GM23338 (cell line): ENCODE measurements around the gene LMAN1L. TPM values are rescaled to one million over a fixed set of nuclear protein-coding genes. Genes with fewer than 3 reads are reported as not detected.

Experiments
- ATAC-seq: fragments of 200-7000 bp; cut with Tn5 transposase; 3 replicates; pipeline ENCODE4 v1.9.1; 2020
- DNase-seq: peaks from one replicate; pipeline ENCODE4 v3.0.0-alpha.2; 2015; ENCODE audit warnings: low spot score
- H2AFZ ChIP-seq: fragments of 200-600 bp; sonication (generic); 2 replicates; pipeline ENCODE4 v1.8.0; 2016; ENCODE audit warnings: antibody characterized with exemption, mild to moderate bottlenecking, moderate library complexity
- H3F3A ChIP-seq: fragments of 200-600 bp; sonication (generic); replicated peaks from 2 replicates; pipeline ENCODE4 v1.8.0; 2017; ENCODE audit warnings: antibody characterized with exemption, mixed run types, low read depth
- H3K27ac ChIP-seq: fragments of 200-600 bp; sonication (generic); 2 replicates; pipeline ENCODE4 v1.6.1; 2016; ENCODE audit warnings: low read depth
- H3K27me3 ChIP-seq: fragments of 200-600 bp; sonication (generic); 2 replicates; pipeline ENCODE4 v1.8.0; 2016; ENCODE audit warnings: mild to moderate bottlenecking, mixed run types, moderate library complexity; ENCODE audit not compliant: insufficient read depth
- H3K36me3 ChIP-seq: fragments of 200-600 bp; sonication (generic); 2 replicates; pipeline ENCODE4 v1.8.0; 2016; ENCODE audit warnings: mild to moderate bottlenecking; ENCODE audit not compliant: insufficient read depth
- H3K4me1 ChIP-seq: fragments of 200-600 bp; sonication (generic); 2 replicates; pipeline ENCODE4 v1.8.0; 2016; ENCODE audit warnings: mild to moderate bottlenecking, moderate library complexity; ENCODE audit not compliant: insufficient read depth
- H3K4me2 ChIP-seq: fragments of 200-600 bp; sonication (generic); 2 replicates; pipeline ENCODE4 v1.7.1; 2017; ENCODE audit warnings: mixed run types
- H3K4me3 ChIP-seq: fragments of 200-600 bp; sonication (generic); 2 replicates; pipeline ENCODE4 v1.6.1; 2016; ENCODE audit warnings: mixed run types
- H3K79me2 ChIP-seq: fragments of 200-600 bp; sonication (generic); replicated peaks from 2 replicates; pipeline ENCODE4 v1.8.0; 2017; ENCODE audit warnings: mild to moderate bottlenecking; ENCODE audit not compliant: insufficient read depth
- H3K9me2 ChIP-seq: fragments of 200-600 bp; sonication (generic); 2 replicates; pipeline ENCODE4 v1.8.0; 2017; ENCODE audit not compliant: insufficient read depth
- H4K20me1 ChIP-seq: fragments of 200-600 bp; sonication (generic); replicated peaks from 2 replicates; pipeline ENCODE4 v1.8.0; 2017; ENCODE audit warnings: mild to moderate bottlenecking; ENCODE audit not compliant: insufficient read depth
- H3K27ac Mint-ChIP-seq: 2 replicates; pipeline ENCODE4 v1.8.0; 2020; ENCODE audit warnings: inconsistent platforms, mild to moderate bottlenecking, moderate library complexity, mixed read lengths
- H3K27me3 Mint-ChIP-seq: 3 replicates; pipeline ENCODE4 v1.8.0; 2022; ENCODE audit warnings: low read depth, mild to moderate bottlenecking, moderate library complexity, mixed read lengths, inconsistent platforms; ENCODE audit not compliant: insufficient read depth, poor library complexity
- H3K36me3 Mint-ChIP-seq: 3 replicates; pipeline ENCODE4 v1.8.0; 2021; ENCODE audit warnings: low read depth, mild to moderate bottlenecking, inconsistent platforms, moderate library complexity, mixed read lengths
- H3K4me1 Mint-ChIP-seq: 3 replicates; pipeline ENCODE4 v1.8.0; 2020; ENCODE audit warnings: mild to moderate bottlenecking, inconsistent platforms, mixed read lengths
- H3K4me3 Mint-ChIP-seq: 3 replicates; pipeline ENCODE4 v1.8.0; 2021; ENCODE audit warnings: moderate library complexity, mild to moderate bottlenecking, inconsistent platforms, mixed read lengths
- H3K9me3 Mint-ChIP-seq: 3 replicates; pipeline ENCODE4 v1.8.0; 2020; ENCODE audit warnings: moderate library complexity, mild to moderate bottlenecking, inconsistent platforms, mixed read lengths
- CREB1 ChIP-seq: fragments of 250-450 bp; sonication (Bioruptor Pico); IDR thresholded peaks from 2 replicates; pipeline ENCODE4 v1.5.0; 2020; ENCODE audit warnings: low read depth, mild to moderate bottlenecking, moderate library complexity
- EZH2 ChIP-seq: fragments of 200-600 bp; sonication (generic); IDR thresholded peaks from one replicate; pipeline ENCODE4 v1.8.0; 2017; ENCODE audit warnings: antibody characterized with exemption, mild to moderate bottlenecking, low read depth; ENCODE audit not compliant: unreplicated experiment
- EZH2phosphoT487 ChIP-seq: fragments of 200-600 bp; sonication (generic); IDR thresholded peaks from one replicate; pipeline ENCODE4 v1.8.1; 2018; ENCODE audit warnings: antibody characterized with exemption; ENCODE audit not compliant: unreplicated experiment
- JUNB ChIP-seq: IDR thresholded peaks from one replicate; pipeline ENCODE4 v1.6.1; 2016; ENCODE audit warnings: antibody characterized with exemption; ENCODE audit not compliant: unreplicated experiment
- NANOG ChIP-seq: IDR thresholded peaks from 2 replicates; pipeline ENCODE4 v1.6.1; 2016; ENCODE audit warnings: antibody characterized with exemption, borderline replicate concordance
- POLR2AphosphoS5 ChIP-seq: IDR thresholded peaks from 2 replicates; pipeline ENCODE4 v1.6.1; 2016; ENCODE audit warnings: antibody characterized with exemption, low read depth
- STAT1 ChIP-seq: IDR thresholded peaks from one replicate; pipeline ENCODE4 v1.6.1; 2016; ENCODE audit warnings: antibody characterized with exemption; ENCODE audit not compliant: unreplicated experiment
- ZNF114 ChIP-seq: fragments of 250-450 bp; sonication (Bioruptor Pico); IDR thresholded peaks from 2 replicates; pipeline ENCODE4 v1.5.0; 2020; ENCODE audit warnings: mild to moderate bottlenecking, moderate library complexity
- ZNF331 ChIP-seq: fragments of 250-450 bp; sonication (Bioruptor Pico); IDR thresholded peaks from 2 replicates; pipeline ENCODE4 v1.5.0; 2020; ENCODE audit warnings: low read depth, mild to moderate bottlenecking, moderate library complexity
- polyA plus RNA-seq: library from polyadenylated mRNA; unstranded; fragments of >200 nt; fragmentation: Nextera tagmentation; extraction: Ambion mirVana; gene quantifications from 2 replicates; pipeline ENCODE4 v1.2.1, GENCODE V29; 2016
- total RNA-seq: library from RNA; depleted of rRNA; stranded (reverse); fragments of >200 nt; shearing (Covaris generic); gene quantifications from 2 replicates; pipeline ENCODE4 v1.2.3, GENCODE V29; 2014
- TF ChIP-seq, protein P1 (sequence below): IDR thresholded peaks from 2 replicates; pipeline ENCODE4 v1.6.1; 2016; ENCODE audit warnings: antibody characterized with exemption
- TF ChIP-seq, protein P2 (sequence below): IDR thresholded peaks from one replicate; pipeline ENCODE4 v1.6.1; 2018; ENCODE audit warnings: antibody characterized with exemption; ENCODE audit not compliant: unreplicated experiment
- TF ChIP-seq, protein P3 (sequence below), 2 experiments: fragments of 200-600 bp in 1 of 2; sonication (generic) in 1 of 2; conservative IDR thresholded peaks; 2 replicates each; pipeline versions ENCODE4 v1.5.1 to v1.6.1; 2016 to 2017; ENCODE audit warnings: antibody characterized with exemption in 2 of 2, low read depth in 2 of 2, mild to moderate bottlenecking in 2 of 2, moderate library complexity in 1 of 2

LMAN1L gene
- total and polyA plus RNA-seq, 2 experiments from 2014 or later, result not detected

DNA sequence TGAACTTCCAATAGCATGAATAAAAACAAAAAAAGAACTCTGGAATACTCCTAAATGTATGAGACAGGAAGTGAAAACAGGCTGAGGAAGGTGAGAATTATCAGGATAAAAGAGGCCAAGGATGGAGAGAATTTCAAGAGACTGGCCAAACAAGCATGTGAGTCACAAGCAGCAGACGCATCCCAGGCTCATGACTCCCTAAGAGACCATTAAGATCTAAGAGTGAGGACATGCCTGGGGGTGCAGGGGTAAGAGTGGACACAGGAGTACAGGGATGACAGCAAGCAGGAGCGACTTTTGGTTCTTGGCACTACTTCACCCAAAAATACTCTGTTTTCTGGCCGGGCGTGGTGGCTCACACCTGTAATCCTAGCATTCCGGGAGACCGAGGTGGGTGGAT is 53.5 kb downstream of the LMAN1L start (continued):
- TF ChIP-seq, protein P1, sequence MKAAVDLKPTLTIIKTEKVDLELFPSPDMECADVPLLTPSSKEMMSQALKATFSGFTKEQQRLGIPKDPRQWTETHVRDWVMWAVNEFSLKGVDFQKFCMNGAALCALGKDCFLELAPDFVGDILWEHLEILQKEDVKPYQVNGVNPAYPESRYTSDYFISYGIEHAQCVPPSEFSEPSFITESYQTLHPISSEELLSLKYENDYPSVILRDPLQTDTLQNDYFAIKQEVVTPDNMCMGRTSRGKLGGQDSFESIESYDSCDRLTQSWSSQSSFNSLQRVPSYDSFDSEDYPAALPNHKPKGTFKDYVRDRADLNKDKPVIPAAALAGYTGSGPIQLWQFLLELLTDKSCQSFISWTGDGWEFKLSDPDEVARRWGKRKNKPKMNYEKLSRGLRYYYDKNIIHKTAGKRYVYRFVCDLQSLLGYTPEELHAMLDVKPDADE, result no peak
- TF ChIP-seq NANOG, result no peak
- TF ChIP-seq EZH2phosphoT487, result no peak
- no peak for TF ChIP-seq ZNF114 (CRISPR knock-in tag)
- TF ChIP-seq ZNF331 (CRISPR knock-in tag), result no peak
- no peak for TF ChIP-seq JUNB

DNA sequence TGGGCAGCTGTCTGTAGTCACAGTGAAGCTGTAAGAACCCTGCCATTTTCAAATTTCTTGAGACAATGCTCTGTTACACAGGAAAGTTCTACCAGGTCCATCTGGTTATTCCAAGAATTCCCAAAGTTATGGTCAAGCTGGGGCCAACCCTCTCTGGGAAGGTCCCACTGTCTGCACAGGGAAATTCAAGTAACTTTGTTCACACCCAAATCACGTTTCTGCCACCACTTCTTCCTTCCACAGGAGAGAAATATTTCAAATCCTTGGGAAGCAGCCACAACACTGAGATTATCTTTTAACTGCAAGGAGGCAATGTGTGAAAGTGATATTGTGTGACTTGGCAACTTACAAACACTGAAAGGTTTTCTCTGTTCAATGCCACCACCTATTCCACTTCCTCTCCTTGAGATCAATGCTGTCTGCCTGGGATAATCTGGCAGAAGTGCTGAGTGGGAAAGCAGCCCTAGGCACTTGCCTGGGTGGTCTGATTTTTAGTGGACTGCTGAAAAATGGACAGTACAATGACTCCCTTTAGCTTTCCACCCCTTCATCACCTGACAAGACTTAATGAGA is 54.9 kb downstream of the LMAN1L start:
- Histone ChIP-seq H3K79me2 (peaks cover 61% of the 10 kb centered on the region), H3K27ac (no peak overlapping the region), H2AFZ (no peak overlapping the region), H4K20me1 (peaks cover 37% of the 10 kb centered on the region), H3K27me3 (no peaks in the 10 kb centered on the region), H3F3A (no peaks in the 10 kb centered on the region), H3K4me3 (no peak overlapping the region), H3K36me3 (no peaks in the 10 kb centered on the region), H3K4me2 (no peak overlapping the region), H3K4me1 (no peaks in the 10 kb centered on the region), H3K9me2 (no peaks in the 10 kb centered on the region)
- Mint-ChIP-seq H3K4me1 (peaks cover 21% of the 10 kb centered on the region), H3K36me3 (peaks cover 19% of the 10 kb centered on the region; the same call in 2 of the 3 replicates), H3K4me3 (no peak overlapping the region), H3K27me3 (peaks cover 11% of the 10 kb centered on the region), H3K27ac (no peak overlapping the region), H3K9me3 (no peaks in the 10 kb centered on the region)
- DNase-seq (no peak), ATAC-seq (no peak)
- TF ChIP-seq NANOG (no peak), POLR2AphosphoS5 (no peak), STAT1 (no peak), CREB1 (CRISPR knock-in tag) (no peak), ZNF114 (CRISPR knock-in tag) (no peak), ZNF331 (CRISPR knock-in tag) (no peak), EZH2phosphoT487 (no peak), EZH2 (no peak)
- TF ChIP-seq, protein P1, result no peak
- TF ChIP-seq, protein P2, sequence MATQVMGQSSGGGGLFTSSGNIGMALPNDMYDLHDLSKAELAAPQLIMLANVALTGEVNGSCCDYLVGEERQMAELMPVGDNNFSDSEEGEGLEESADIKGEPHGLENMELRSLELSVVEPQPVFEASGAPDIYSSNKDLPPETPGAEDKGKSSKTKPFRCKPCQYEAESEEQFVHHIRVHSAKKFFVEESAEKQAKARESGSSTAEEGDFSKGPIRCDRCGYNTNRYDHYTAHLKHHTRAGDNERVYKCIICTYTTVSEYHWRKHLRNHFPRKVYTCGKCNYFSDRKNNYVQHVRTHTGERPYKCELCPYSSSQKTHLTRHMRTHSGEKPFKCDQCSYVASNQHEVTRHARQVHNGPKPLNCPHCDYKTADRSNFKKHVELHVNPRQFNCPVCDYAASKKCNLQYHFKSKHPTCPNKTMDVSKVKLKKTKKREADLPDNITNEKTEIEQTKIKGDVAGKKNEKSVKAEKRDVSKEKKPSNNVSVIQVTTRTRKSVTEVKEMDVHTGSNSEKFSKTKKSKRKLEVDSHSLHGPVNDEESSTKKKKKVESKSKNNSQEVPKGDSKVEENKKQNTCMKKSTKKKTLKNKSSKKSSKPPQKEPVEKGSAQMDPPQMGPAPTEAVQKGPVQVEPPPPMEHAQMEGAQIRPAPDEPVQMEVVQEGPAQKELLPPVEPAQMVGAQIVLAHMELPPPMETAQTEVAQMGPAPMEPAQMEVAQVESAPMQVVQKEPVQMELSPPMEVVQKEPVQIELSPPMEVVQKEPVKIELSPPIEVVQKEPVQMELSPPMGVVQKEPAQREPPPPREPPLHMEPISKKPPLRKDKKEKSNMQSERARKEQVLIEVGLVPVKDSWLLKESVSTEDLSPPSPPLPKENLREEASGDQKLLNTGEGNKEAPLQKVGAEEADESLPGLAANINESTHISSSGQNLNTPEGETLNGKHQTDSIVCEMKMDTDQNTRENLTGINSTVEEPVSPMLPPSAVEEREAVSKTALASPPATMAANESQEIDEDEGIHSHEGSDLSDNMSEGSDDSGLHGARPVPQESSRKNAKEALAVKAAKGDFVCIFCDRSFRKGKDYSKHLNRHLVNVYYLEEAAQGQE, result no peak
- TF ChIP-seq, protein P3, sequence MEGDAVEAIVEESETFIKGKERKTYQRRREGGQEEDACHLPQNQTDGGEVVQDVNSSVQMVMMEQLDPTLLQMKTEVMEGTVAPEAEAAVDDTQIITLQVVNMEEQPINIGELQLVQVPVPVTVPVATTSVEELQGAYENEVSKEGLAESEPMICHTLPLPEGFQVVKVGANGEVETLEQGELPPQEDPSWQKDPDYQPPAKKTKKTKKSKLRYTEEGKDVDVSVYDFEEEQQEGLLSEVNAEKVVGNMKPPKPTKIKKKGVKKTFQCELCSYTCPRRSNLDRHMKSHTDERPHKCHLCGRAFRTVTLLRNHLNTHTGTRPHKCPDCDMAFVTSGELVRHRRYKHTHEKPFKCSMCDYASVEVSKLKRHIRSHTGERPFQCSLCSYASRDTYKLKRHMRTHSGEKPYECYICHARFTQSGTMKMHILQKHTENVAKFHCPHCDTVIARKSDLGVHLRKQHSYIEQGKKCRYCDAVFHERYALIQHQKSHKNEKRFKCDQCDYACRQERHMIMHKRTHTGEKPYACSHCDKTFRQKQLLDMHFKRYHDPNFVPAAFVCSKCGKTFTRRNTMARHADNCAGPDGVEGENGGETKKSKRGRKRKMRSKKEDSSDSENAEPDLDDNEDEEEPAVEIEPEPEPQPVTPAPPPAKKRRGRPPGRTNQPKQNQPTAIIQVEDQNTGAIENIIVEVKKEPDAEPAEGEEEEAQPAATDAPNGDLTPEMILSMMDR (conservative IDR thresholded peaks at IDR 0.05; ENCODE audit: low read depth in 2 of 2), result no peak
